Measurements from ENCODE around the gene IRAK1BP1. TPM values are rescaled to one million over a fixed set of nuclear protein-coding genes. Genes with fewer than 3 reads are reported as not detected.

IRAK1BP1 gene
- total RNA-seq, 1 experiment from 2014 or later, result 6.6 TPM

GRCh38 chr6:78842953-78843352 lies 24.4 kb upstream of the IRAK1BP1 start:
- POLR2A ChIA-PET (ENCODE audit: low non-redundant PET), result no interaction called here
- H3K4me3 ChIP-seq (ENCODE audit: low read depth, low read length, poor library complexity, severe bottlenecking), result no peak overlapping the region
- DNase-seq (ENCODE audit: low spot score), result no peak
- intact Hi-C loops (cut with micrococcal nuclease; ENCODE audit: unreplicated experiment), result loop anchor here (10.0 kb wide), 1 partner anchor 622 kb away; no protein-coding TSS in a partner anchor
- H3K4me1 ChIP-seq (ENCODE audit: insufficient read depth, low read length, poor library complexity, severe bottlenecking), result no peaks in the 10 kb centered on the region
- no peaks in the 10 kb centered on the region for H3K27me3 ChIP-seq (replicated peaks; ENCODE audit: insufficient read depth, low read depth, low read length, poor library complexity)
- TF ChIP-seq CTCF (conservative IDR thresholded peaks at IDR 0.05; ENCODE audit: low read depth, low read length) (no peak), EZH2 (IDR thresholded peaks at IDR 0.05; ENCODE audit: borderline replicate concordance, low read depth, low read length, poor library complexity, severe bottlenecking) (no peak)
- H3K27ac ChIP-seq (ENCODE audit: low read depth, low read length, poor library complexity, severe bottlenecking), result no peak overlapping the region
- H3K36me3 ChIP-seq (ENCODE audit: insufficient read depth, low read length, poor library complexity, severe bottlenecking), result no peaks in the 10 kb centered on the region
- BruUV-seq (replicated peaks), result no TSS peak
- CTCF ChIA-PET, result no interaction called here
- no peaks in the 10 kb centered on the region for H3K9me3 ChIP-seq (ENCODE audit: low read depth, low read length, poor library complexity, severe bottlenecking)

GRCh38 chr6:78844899-78845298 lies 22.5 kb upstream of the IRAK1BP1 start:
- Histone ChIP-seq H3K9me3 (ENCODE audit: low read depth, low read length, poor library complexity, severe bottlenecking) (no peaks in the 10 kb centered on the region), H3K27me3 (replicated peaks; ENCODE audit: insufficient read depth, low read depth, low read length, poor library complexity) (no peaks in the 10 kb centered on the region), H3K4me1 (ENCODE audit: insufficient read depth, low read length, poor library complexity, severe bottlenecking) (no peaks in the 10 kb centered on the region), H3K4me3 (ENCODE audit: low read depth, low read length, poor library complexity, severe bottlenecking) (no peak overlapping the region), H3K27ac (ENCODE audit: low read depth, low read length, poor library complexity, severe bottlenecking) (no peak overlapping the region), H3K36me3 (ENCODE audit: insufficient read depth, low read length, poor library complexity, severe bottlenecking) (no peaks in the 10 kb centered on the region)
- CTCF ChIA-PET, result no interaction called here
- BruUV-seq (replicated peaks), result no TSS peak
- POLR2A ChIA-PET (ENCODE audit: low non-redundant PET), result no interaction called here
- DNase-seq (ENCODE audit: low spot score), result no peak
- TF ChIP-seq EZH2 (IDR thresholded peaks at IDR 0.05; ENCODE audit: borderline replicate concordance, low read depth, low read length, poor library complexity, severe bottlenecking), result no peak
- no peak for TF ChIP-seq CTCF (conservative IDR thresholded peaks at IDR 0.05; ENCODE audit: low read depth, low read length)
- intact Hi-C loops (cut with micrococcal nuclease; ENCODE audit: unreplicated experiment), result loop anchor here (10.0 kb wide), 1 partner anchor 620 kb away; no protein-coding TSS in a partner anchor

GRCh38 chr6:78845567-78845966 lies 21.8 kb upstream of the IRAK1BP1 start:
- Histone ChIP-seq H3K4me3 (ENCODE audit: low read depth, low read length, poor library complexity, severe bottlenecking) (no peak overlapping the region), H3K4me1 (ENCODE audit: insufficient read depth, low read length, poor library complexity, severe bottlenecking) (no peaks in the 10 kb centered on the region), H3K9me3 (ENCODE audit: low read depth, low read length, poor library complexity, severe bottlenecking) (no peaks in the 10 kb centered on the region), H3K27ac (ENCODE audit: low read depth, low read length, poor library complexity, severe bottlenecking) (no peak overlapping the region), H3K27me3 (replicated peaks; ENCODE audit: insufficient read depth, low read depth, low read length, poor library complexity) (no peaks in the 10 kb centered on the region), H3K36me3 (ENCODE audit: insufficient read depth, low read length, poor library complexity, severe bottlenecking) (no peaks in the 10 kb centered on the region)
- ChIA-PET POLR2A (ENCODE audit: low non-redundant PET) (no interaction called here), CTCF (no interaction called here)
- TF ChIP-seq EZH2 (IDR thresholded peaks at IDR 0.05; ENCODE audit: borderline replicate concordance, low read depth, low read length, poor library complexity, severe bottlenecking), result no peak
- TF ChIP-seq CTCF (conservative IDR thresholded peaks at IDR 0.05; ENCODE audit: low read depth, low read length), result no peak
- DNase-seq (ENCODE audit: low spot score), result no peak
- no TSS peak for BruUV-seq (replicated peaks)
- intact Hi-C loops (cut with micrococcal nuclease; ENCODE audit: unreplicated experiment), result loop anchor here (10.0 kb wide), 1 partner anchor 619 kb away; no protein-coding TSS in a partner anchor

All from A673 (cell line).